ENCODE data around the gene TBC1D3L.
"Not testable (repeated sequence)": the region's sequence is repeated elsewhere in the genome, so short reads cannot be mapped to it uniquely, and the experiment has no call there.

TBC1D3L gene

DNA sequence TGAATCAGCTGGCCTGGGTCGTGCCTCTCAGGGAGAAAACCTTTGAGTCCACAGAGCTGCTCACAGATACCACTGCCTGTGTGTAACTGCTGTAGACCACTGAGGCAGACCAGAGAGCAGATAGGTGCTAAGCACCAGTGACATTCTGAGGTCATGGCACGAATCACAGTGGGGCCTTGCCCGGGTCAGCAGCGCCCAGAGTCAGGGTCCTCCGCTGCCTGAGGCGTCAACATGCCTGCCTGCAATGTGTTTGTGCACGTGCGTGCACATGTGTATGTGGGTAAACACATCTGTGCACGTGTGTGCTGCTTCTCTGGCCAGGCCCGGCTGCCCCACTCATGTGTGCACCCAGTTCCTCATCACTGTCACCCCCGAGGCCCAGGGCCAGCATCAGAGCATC, at the start of gene TBC1D3L:
Gene TBC1D3L (minus strand): TSS at position 101 of the 400 bp plus-strand sequence. CDS start 1,540 bp downstream, outside the sequence.
- in situ Hi-C loops (cut with MboI; ENCODE audit: low sequenced_read_pairs), result not testable (repeated sequence)

DNA sequence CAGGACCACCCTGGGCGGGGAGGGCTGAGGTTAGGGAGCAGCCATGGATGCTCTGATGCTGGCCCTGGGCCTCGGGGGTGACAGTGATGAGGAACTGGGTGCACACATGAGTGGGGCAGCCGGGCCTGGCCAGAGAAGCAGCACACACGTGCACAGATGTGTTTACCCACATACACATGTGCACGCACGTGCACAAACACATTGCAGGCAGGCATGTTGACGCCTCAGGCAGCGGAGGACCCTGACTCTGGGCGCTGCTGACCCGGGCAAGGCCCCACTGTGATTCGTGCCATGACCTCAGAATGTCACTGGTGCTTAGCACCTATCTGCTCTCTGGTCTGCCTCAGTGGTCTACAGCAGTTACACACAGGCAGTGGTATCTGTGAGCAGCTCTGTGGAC, 14.8 kb upstream of the TBC1D3L start, which contains the start of gene TBC1D3D:
Gene TBC1D3D (plus strand): TSS at position 301 of the 400 bp plus-strand sequence. CDS start 1,585 bp downstream, outside the sequence.
- in situ Hi-C loops (cut with MboI; ENCODE audit: low sequenced_read_pairs), result not testable (repeated sequence)
